LoVo (cell line): ENCODE results near the gene IFRD2.
"Not testable (repeated sequence)": the region's sequence is repeated elsewhere in the genome, so short reads cannot be mapped to it uniquely, and the experiment has no call there.

Experiments
- DNase-seq: peaks from one replicate; pipeline ENCODE4 v3.0.0-alpha.2; 2016; ENCODE audit warnings: low spot score

The IFRD2 gene

GRCh38 chr3:50264964-50265485, 27.2 kb downstream of the IFRD2 start:
- peak; percentile 71 for DNase-seq

- peak; percentile 85 for DNase-seq
Measured at GRCh38 chr3:50264383-50264963, 27.8 kb downstream of the IFRD2 start.

- DNase-seq: no peak
Measured at GRCh38 chr3:50263478-50264382, 28.5 kb downstream of the IFRD2 start.

- no peak for DNase-seq
Measured at GRCh38 chr3:50262778-50263177, 29.5 kb downstream of the IFRD2 start.

GRCh38 chr3:50262200-50262599, 30.0 kb downstream of the IFRD2 start:
- not testable (repeated sequence) for DNase-seq

- DNase-seq: no peak
Measured at GRCh38 chr3:50261505-50261904, 30.7 kb downstream of the IFRD2 start.

GRCh38 chr3:50260942-50261441, 31.2 kb downstream of the IFRD2 start:
- no peak for DNase-seq

GRCh38 chr3:50260027-50260941, 31.9 kb downstream of the IFRD2 start:
- DNase-seq: peak; percentile 91

- DNase-seq: no peak
Measured at GRCh38 chr3:50259432-50260026, 32.7 kb downstream of the IFRD2 start.

GRCh38 chr3:50258979-50259378, 33.2 kb downstream of the IFRD2 start:
- DNase-seq: no peak

- no peak for DNase-seq
Measured at GRCh38 chr3:50258029-50258680, 34.1 kb downstream of the IFRD2 start.

- no peak for DNase-seq
Measured at GRCh38 chr3:50256978-50257890, 35.0 kb downstream of the IFRD2 start.

GRCh38 chr3:50255251-50255615, 37.0 kb downstream of the IFRD2 start:
- DNase-seq: no peak

- no peak for DNase-seq
Measured at GRCh38 chr3:50254577-50255250, 37.5 kb downstream of the IFRD2 start.

- DNase-seq: peak; percentile 58
Measured at GRCh38 chr3:50251220-50251619, 41.0 kb downstream of the IFRD2 start.

GRCh38 chr3:50250514-50250913, 41.7 kb downstream of the IFRD2 start:
- DNase-seq: no peak

GRCh38 chr3:50249457-50249856, 42.8 kb downstream of the IFRD2 start:
- no peak for DNase-seq

GRCh38 chr3:50248387-50248786, 43.8 kb downstream of the IFRD2 start:
- no peak for DNase-seq

GRCh38 chr3:50246517-50246954, 45.7 kb downstream of the IFRD2 start:
- DNase-seq: peak; percentile 58
